ENCODE results near the gene ZNF561.

The ZNF561 gene

DNA sequence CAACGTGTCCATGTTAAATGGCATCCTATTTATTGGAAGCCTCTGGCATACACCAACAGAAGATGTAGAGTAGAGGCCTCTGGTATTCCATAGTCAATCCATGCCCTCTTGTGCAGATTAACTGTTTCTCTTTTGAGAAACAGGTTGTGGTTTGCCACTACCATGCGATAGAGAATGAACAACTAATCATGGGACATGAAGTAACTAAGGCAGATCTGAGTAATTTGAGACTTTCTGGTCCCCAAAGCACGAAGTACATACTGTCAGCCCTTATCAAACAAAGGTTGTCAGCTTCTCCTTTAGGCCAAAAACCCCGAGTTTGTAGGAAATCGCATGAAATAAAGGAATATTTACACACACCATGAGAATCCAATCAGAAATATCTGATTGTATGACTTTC is 40.3 kb downstream of the ZNF561 start:
- H3K4me3 ChIP-seq (ENCODE audit: low read depth, low read length): no peak overlapping the region
- TF ChIP-seq, protein P1, sequence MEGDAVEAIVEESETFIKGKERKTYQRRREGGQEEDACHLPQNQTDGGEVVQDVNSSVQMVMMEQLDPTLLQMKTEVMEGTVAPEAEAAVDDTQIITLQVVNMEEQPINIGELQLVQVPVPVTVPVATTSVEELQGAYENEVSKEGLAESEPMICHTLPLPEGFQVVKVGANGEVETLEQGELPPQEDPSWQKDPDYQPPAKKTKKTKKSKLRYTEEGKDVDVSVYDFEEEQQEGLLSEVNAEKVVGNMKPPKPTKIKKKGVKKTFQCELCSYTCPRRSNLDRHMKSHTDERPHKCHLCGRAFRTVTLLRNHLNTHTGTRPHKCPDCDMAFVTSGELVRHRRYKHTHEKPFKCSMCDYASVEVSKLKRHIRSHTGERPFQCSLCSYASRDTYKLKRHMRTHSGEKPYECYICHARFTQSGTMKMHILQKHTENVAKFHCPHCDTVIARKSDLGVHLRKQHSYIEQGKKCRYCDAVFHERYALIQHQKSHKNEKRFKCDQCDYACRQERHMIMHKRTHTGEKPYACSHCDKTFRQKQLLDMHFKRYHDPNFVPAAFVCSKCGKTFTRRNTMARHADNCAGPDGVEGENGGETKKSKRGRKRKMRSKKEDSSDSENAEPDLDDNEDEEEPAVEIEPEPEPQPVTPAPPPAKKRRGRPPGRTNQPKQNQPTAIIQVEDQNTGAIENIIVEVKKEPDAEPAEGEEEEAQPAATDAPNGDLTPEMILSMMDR (IDR thresholded peaks at IDR 0.05; ENCODE audit: control insufficient read depth, extremely low read depth, insufficient read depth): no peak
- no peak for DNase-seq (ENCODE audit: low read depth)

DNA sequence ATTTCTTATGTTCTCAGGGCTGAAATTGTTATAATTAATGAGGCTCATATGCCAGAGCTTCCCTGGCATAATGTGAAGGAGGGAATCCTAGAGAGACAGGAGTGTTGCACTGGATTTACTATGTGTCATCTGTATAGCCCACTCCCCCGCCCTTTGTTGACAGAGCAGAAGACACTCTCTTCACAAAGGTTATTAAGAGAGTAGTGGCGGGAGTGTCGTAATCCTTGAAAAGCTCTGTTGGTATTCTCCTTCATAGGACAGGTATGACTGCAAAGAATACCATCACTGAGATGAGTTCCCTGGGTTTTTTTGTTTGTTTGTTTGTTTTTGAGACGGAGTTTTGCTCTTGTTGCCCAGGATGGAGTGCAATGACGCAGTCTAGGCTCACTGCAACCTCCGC is 50.8 kb downstream of the ZNF561 start:
- DNase-seq (ENCODE audit: low read depth): no peak
- TF ChIP-seq, protein P1 (IDR thresholded peaks at IDR 0.05; ENCODE audit: control insufficient read depth, extremely low read depth, insufficient read depth): no peak
- H3K4me3 ChIP-seq (ENCODE audit: low read depth, low read length): no peak overlapping the region

DNA sequence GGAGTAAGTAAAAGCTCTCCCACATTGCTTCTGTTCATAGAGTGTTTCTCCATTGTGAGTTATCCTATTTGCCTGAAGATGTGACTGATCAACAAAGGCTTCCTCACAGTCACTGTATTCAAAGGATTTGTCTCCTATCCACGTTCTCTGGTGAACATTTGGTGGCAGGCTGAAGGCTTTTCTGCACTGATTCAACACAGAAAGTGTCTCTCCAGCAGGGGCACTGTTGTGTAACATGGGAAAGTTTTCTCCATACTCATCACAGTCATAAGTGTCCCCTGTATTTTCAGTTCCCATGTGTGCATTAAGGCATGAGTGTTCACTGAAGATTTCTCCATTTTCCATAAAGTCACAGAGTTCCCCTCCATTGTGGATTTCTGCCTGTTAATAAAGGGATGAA is 54.3 kb downstream of the ZNF561 start:
- TF ChIP-seq, protein P1 (IDR thresholded peaks at IDR 0.05; ENCODE audit: control insufficient read depth, extremely low read depth, insufficient read depth): no peak
- no peak overlapping the region for H3K4me3 ChIP-seq (ENCODE audit: low read depth, low read length)
- DNase-seq (ENCODE audit: low read depth): no peak

DNA sequence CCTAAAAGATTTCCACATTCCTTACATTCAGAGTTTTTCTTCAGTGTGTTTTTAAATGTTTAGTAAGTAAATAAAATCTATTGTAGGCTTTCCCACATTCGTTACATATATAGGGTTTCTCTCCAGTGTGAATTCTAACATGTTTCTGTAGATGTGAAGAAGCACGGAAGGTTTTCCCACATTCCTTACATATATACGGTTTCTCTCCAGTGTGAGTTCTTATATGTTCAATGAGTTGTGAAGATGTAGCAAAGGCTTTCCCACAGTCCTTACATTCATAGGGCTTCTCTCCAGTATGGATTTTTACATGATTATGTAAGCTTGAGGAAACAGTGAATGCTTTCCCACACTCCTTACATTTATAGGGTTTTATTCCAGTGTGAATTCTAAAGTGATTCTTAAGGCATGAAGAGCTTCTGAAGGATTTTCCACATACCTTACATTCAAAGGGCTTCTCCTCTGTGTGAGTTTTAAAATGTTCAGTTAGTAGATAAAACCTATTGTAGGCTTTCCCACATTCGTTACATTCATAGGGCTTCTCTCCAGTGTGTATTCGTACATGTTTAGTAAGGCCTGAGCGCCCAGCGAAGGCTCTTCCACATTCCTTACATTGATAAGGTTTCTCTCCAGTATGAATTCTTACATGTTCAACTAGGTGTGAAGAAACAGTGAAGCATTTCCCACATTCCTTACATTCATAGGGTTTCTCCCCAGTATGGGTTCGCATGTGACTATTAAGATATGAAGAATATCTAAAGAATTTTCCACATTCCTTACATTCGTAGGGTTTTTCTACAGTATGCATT is 54.9 kb downstream of the ZNF561 start:
- no peak overlapping the region for H3K4me3 ChIP-seq (ENCODE audit: low read depth, low read length)
- no peak for DNase-seq (ENCODE audit: low read depth)

More for the DNA sequence above, 54.9 kb downstream of the ZNF561 start:
- TF ChIP-seq, protein P1 (IDR thresholded peaks at IDR 0.05; ENCODE audit: control insufficient read depth, extremely low read depth, insufficient read depth): no peak

All from LNCaP clone FGC (cell line).